Keratinocyte (primary cell): Measurements from ENCODE around the gene BCAT1. TPM values are rescaled to one million over a fixed set of nuclear protein-coding genes. Genes with fewer than 3 reads are reported as not detected.

Experiments used
- DNase-seq: peaks from one replicate; pipeline ENCODE4 v3.0.0-alpha.2; 2011; ENCODE audit warnings: low read depth, missing footprints, low spot score
- FAIRE-seq: peaks from 2 replicates; lab custom pipeline; 2011; peaks lifted over from hg19 to GRCh38; lab: Jason Lieb, UNC
- H2AFZ ChIP-seq: 2 replicates; pipeline ENCODE4 v1.6.0; 2012; ENCODE audit warnings: low read length, control low read depth, inconsistent platforms; ENCODE audit not compliant: control insufficient read depth
- H3K27ac ChIP-seq: 2 replicates; pipeline ENCODE4 v1.5.1; 2011; ENCODE audit warnings: low read length; ENCODE audit not compliant: control insufficient read depth, insufficient read depth
- H3K27me3 ChIP-seq: 3 replicates; pipeline ENCODE4 v1.6.0; 2011; ENCODE audit warnings: low read length; ENCODE audit not compliant: control insufficient read depth, insufficient read depth; ENCODE audit errors: extremely low read depth
- H3K36me3 ChIP-seq, 2 experiments: 2 replicates in 1 of 2; 3 replicates in 1 of 2; pipeline ENCODE4 v1.5.1; 2011; ENCODE audit warnings: low read length in 2 of 2, mild to moderate bottlenecking in 1 of 2; ENCODE audit not compliant: control insufficient read depth in 2 of 2, insufficient read depth in 2 of 2; ENCODE audit errors: extremely low read depth in 1 of 2
- H3K4me1 ChIP-seq: 3 replicates; pipeline ENCODE4 v1.5.1; 2011; ENCODE audit warnings: low read length; ENCODE audit not compliant: control insufficient read depth, insufficient read depth; ENCODE audit errors: extremely low read depth
- H3K4me2 ChIP-seq: 3 replicates; pipeline ENCODE4 v1.6.0; 2011; ENCODE audit warnings: low read depth, low read length; ENCODE audit not compliant: control insufficient read depth, insufficient read depth; ENCODE audit errors: extremely low read depth
- H3K4me3 ChIP-seq, 3 experiments: fragments of 200-600 bp in 1 of 3; sonication (generic) in 1 of 3; 2 replicates in 2 of 3; 3 replicates in 1 of 3; pipeline ENCODE4 v1.5.1; 2011 to 2016; ENCODE audit warnings: low read length in 3 of 3, mild to moderate bottlenecking in 3 of 3, control low read depth in 2 of 3, inconsistent platforms in 1 of 3, low read depth in 1 of 3, mixed read lengths in 1 of 3, mixed run types in 1 of 3, moderate library complexity in 1 of 3; ENCODE audit not compliant: control insufficient read depth in 2 of 3, insufficient read depth in 2 of 3; ENCODE audit errors: extremely low read depth in 1 of 3
- H3K79me2 ChIP-seq: 2 replicates; pipeline ENCODE4 v1.6.0; 2012; ENCODE audit warnings: low read length; ENCODE audit not compliant: control insufficient read depth, insufficient read depth
- H3K9ac ChIP-seq: 3 replicates; pipeline ENCODE4 v1.6.0; 2011; ENCODE audit warnings: low read length; ENCODE audit not compliant: control insufficient read depth, insufficient read depth; ENCODE audit errors: extremely low read depth
- H3K9me1 ChIP-seq: 3 replicates; pipeline ENCODE4 v1.6.0; 2011; ENCODE audit warnings: low read length; ENCODE audit not compliant: control insufficient read depth, insufficient read depth; ENCODE audit errors: extremely low read depth
- H3K9me3 ChIP-seq: 2 replicates; pipeline ENCODE4 v1.5.1; 2012; ENCODE audit warnings: low read depth, low read length; ENCODE audit not compliant: control insufficient read depth
- H4K20me1 ChIP-seq: 3 replicates; pipeline ENCODE4 v1.6.0; 2011; ENCODE audit warnings: low read length; ENCODE audit not compliant: control insufficient read depth, insufficient read depth; ENCODE audit errors: extremely low read depth
- EZH2 ChIP-seq: IDR thresholded peaks from one replicate; pipeline ENCODE4 v1.6.1; 2012; ENCODE audit warnings: inconsistent platforms, mild to moderate bottlenecking, low read length, moderate library complexity
- dilution Hi-C: fragments of 300-500 bp; cut with MboI; formaldehyde crosslinking; loops from one replicate; pipeline ENCODE4 v1.7.0; 2020; ENCODE audit warnings: low sequenced_read_pairs; ENCODE audit not compliant: extremely low pct_ligation_motif_present
- polyA plus RNA-seq, 5 experiments: library from polyadenylated mRNA; depleted of rRNA in 3 of 5; stranded (reverse) in 3 of 5; stranded (forward) in 1 of 5; unstranded in 1 of 5; fragments of >200 nt; gene quantifications; 1 replicate in 1 of 5; 2 replicates in 3 of 5; 3 replicates in 1 of 5; pipeline versions ENCODE4 v1.2.1 to v1.2.3, GENCODE V29; 2011 to 2012; ENCODE audit warnings: missing spikeins in 2 of 5, low read depth in 1 of 5, low replicate concordance in 1 of 5
- TF ChIP-seq, protein P1 (sequence below), 3 experiments: IDR thresholded peaks in 1 of 3; conservative IDR thresholded peaks in 1 of 3; optimal IDR thresholded peaks in 1 of 3; 2 replicates in 2 of 3; 3 replicates in 1 of 3; pipeline versions ENCODE3 to v1.5.1; 2011; ENCODE audit warnings: low read length in 3 of 3, mild to moderate bottlenecking in 3 of 3, moderate library complexity in 2 of 3, control low read depth in 1 of 3, inconsistent platforms in 1 of 3; ENCODE audit not compliant: insufficient read depth in 2 of 3; ENCODE audit errors: extremely low read depth in 1 of 3

BCAT1 gene
- polyA plus RNA-seq, 1 donor (not counting 4 experiments of a cell fraction or from before 2014, with no cell fraction given) = 6.5 TPM

- Histone ChIP-seq H3K36me3 (no peaks in the 10 kb centered on the region), H3K27me3 (no peaks in the 10 kb centered on the region), H3K9me1 (no peaks in the 10 kb centered on the region), H3K4me2 (no peak overlapping the region), H2AFZ (no peak overlapping the region), H4K20me1 (no peaks in the 10 kb centered on the region), H3K4me1 (peaks cover 23% of the 10 kb centered on the region), H3K27ac (no peak overlapping the region), H3K4me3 (no peak overlapping the region), H3K79me2 (peaks cover 3% of the 10 kb centered on the region), H3K9ac (no peak overlapping the region), H3K9me3 (no peaks in the 10 kb centered on the region)
- dilution Hi-C loops = no loop called here
- DNase-seq = no peak
- TF ChIP-seq, protein P1, sequence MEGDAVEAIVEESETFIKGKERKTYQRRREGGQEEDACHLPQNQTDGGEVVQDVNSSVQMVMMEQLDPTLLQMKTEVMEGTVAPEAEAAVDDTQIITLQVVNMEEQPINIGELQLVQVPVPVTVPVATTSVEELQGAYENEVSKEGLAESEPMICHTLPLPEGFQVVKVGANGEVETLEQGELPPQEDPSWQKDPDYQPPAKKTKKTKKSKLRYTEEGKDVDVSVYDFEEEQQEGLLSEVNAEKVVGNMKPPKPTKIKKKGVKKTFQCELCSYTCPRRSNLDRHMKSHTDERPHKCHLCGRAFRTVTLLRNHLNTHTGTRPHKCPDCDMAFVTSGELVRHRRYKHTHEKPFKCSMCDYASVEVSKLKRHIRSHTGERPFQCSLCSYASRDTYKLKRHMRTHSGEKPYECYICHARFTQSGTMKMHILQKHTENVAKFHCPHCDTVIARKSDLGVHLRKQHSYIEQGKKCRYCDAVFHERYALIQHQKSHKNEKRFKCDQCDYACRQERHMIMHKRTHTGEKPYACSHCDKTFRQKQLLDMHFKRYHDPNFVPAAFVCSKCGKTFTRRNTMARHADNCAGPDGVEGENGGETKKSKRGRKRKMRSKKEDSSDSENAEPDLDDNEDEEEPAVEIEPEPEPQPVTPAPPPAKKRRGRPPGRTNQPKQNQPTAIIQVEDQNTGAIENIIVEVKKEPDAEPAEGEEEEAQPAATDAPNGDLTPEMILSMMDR (optimal IDR thresholded peaks at IDR 0.05 in 1 of 3, IDR thresholded peaks at IDR 0.05 in 1 of 3, conservative IDR thresholded peaks at IDR 0.05 in 1 of 3; ENCODE audit: extremely low read depth in 1 of 3, insufficient read depth in 2 of 3, low read length in 3 of 3) = no peak
- TF ChIP-seq EZH2 = no peak
- FAIRE-seq = no peak
Observed at GRCh38 chr12:24918596-24918995, 30.3 kb downstream of the BCAT1 start.

- H3K27ac ChIP-seq = no peak overlapping the region
- H3K4me3 ChIP-seq = no peak overlapping the region
- dilution Hi-C loops = no loop called here
- FAIRE-seq = no peak
- H3K9me3 ChIP-seq = no peaks in the 10 kb centered on the region
- no peak for DNase-seq
- no peaks in the 10 kb centered on the region for H3K9me1 ChIP-seq
- no peak overlapping the region for H3K4me2 ChIP-seq
- no peaks in the 10 kb centered on the region for H3K36me3 ChIP-seq
- no peaks in the 10 kb centered on the region for H3K4me1 ChIP-seq
- no peaks in the 10 kb centered on the region for H3K27me3 ChIP-seq
- H3K9ac ChIP-seq = no peak overlapping the region
- TF ChIP-seq EZH2 = no peak
- TF ChIP-seq, protein P1 (optimal IDR thresholded peaks at IDR 0.05 in 1 of 3, IDR thresholded peaks at IDR 0.05 in 1 of 3, conservative IDR thresholded peaks at IDR 0.05 in 1 of 3; ENCODE audit: extremely low read depth in 1 of 3, insufficient read depth in 2 of 3, low read length in 3 of 3) = no peak
- no peaks in the 10 kb centered on the region for H4K20me1 ChIP-seq
- peaks cover under 1% of the 10 kb centered on the region for H3K79me2 ChIP-seq
- H2AFZ ChIP-seq = no peak overlapping the region
Observed at GRCh38 chr12:24915501-24915900, 33.4 kb downstream of the BCAT1 start.
